ENCODE results near the gene ATP5MG.

DNA sequence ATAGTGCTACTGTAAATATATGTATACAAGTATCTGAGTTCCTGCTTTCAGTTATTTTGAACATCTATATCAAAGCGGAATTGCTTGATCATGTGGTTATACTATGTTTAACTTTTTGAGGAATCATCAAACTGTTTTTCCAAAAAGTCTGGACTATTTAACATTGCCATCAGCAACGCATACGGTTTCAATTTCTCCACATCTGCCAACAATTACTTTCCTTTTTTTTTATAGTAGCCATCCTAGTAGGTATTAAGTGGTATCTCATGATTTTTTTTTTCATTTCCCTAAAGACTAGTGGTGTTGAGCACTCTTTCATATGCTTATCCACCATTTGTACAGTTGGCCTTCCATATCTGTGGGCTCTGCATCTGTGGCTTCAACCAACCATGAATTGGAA lies 43.3 kb upstream of the ATP5MG start:
- no peak for TF ChIP-seq CTCF (IDR thresholded peaks at IDR 0.05)
- no peak for TF ChIP-seq EZH2 (IDR thresholded peaks at IDR 0.05; ENCODE audit: borderline replicate concordance, insufficient read depth, low read depth, low read length, poor library complexity, severe bottlenecking)
